ENCODE measurements around the gene KRT5. TPM values are rescaled to one million over a fixed set of nuclear protein-coding genes. Genes with fewer than 3 reads are reported as not detected.

The KRT5 gene
- total RNA-seq, 1 donor from 2014 or later, result 13.0 TPM

DNA sequence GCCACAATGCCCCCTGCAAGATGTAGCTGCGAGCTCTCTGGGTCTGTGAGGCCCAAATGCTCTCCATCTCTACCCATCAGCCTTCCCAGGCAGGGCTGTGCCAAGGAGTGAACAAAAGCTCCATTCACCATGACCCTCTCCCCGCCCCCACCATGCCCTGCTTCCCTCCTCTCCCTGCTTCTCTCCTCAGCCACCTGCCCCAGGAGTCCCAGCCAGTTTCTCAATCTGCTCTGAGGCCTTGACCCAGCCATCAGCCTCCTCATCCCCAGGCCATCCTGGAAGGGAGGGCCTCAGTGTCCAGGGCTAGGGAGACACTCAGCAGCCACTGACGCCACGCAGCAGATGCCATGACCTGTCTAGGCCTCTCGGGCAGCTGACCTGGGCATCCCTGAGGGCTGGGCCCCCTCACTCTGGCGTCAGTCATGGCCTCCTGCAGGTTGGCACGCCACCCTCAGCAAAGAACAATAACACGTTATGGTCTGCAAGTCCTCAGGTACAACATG is 8.5 kb upstream of the KRT5 start:
- Mint-ChIP-seq H3K9me3 (no peaks in the 10 kb centered on the region), H3K4me3 (no peak overlapping the region)
- DNase-seq (ENCODE audit: extremely low spot score, unreplicated experiment), result no peak

DNA sequence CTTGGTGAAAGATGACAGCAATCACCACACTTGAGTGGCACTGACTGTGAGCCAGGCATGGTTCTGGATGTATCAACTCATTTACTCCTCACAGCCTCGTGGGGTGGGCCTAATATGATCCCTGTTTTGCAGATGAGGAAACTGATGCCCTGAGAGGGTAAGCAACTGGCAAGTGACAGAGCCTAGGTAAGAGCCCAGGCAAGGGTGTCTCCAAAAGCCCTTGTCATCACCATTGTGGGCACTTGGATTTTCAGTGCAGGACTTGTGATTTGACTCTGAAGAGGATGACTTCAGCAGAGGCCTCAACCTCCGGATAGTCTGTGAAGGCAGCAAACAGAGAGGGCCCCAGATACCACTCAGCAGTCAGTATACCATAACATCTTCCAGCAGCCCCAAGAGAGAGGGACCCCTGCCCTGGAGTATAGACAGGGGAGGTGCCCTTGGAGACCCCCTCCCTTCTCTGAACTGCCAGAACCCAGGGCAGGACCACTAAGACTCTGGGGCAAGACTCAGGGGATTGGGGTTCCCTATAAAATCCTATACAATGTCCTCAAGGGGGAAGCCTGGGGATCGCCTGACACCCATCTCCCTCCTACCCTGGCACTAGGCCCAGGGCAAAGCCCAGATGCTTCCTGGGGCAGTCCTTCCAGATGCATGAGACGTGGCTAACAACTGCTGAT is 7.1 kb upstream of the KRT5 start:
- no peaks in the 10 kb centered on the region for H3K36me3 Mint-ChIP-seq
- H3K27ac Mint-ChIP-seq, result peak overlapping the region; percentile 25
- H3K4me3 Mint-ChIP-seq, result no peak overlapping the region
- TF ChIP-seq, protein P1, sequence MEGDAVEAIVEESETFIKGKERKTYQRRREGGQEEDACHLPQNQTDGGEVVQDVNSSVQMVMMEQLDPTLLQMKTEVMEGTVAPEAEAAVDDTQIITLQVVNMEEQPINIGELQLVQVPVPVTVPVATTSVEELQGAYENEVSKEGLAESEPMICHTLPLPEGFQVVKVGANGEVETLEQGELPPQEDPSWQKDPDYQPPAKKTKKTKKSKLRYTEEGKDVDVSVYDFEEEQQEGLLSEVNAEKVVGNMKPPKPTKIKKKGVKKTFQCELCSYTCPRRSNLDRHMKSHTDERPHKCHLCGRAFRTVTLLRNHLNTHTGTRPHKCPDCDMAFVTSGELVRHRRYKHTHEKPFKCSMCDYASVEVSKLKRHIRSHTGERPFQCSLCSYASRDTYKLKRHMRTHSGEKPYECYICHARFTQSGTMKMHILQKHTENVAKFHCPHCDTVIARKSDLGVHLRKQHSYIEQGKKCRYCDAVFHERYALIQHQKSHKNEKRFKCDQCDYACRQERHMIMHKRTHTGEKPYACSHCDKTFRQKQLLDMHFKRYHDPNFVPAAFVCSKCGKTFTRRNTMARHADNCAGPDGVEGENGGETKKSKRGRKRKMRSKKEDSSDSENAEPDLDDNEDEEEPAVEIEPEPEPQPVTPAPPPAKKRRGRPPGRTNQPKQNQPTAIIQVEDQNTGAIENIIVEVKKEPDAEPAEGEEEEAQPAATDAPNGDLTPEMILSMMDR (conservative IDR thresholded peaks at IDR 0.05), result no peak
- no peaks in the 10 kb centered on the region for H3K4me1 Mint-ChIP-seq (ENCODE audit: unreplicated experiment)
- peaks cover 2% of the 10 kb centered on the region for H3K27me3 Mint-ChIP-seq
- H3K9me3 Mint-ChIP-seq, result no peaks in the 10 kb centered on the region
- DNase-seq (ENCODE audit: extremely low spot score, unreplicated experiment), result peak; percentile 40

More for the DNA sequence above, 8.5 kb upstream of the KRT5 start:
- TF ChIP-seq, protein P1 (conservative IDR thresholded peaks at IDR 0.05), result no peak
- H3K27ac Mint-ChIP-seq, result no peak overlapping the region
- no peaks in the 10 kb centered on the region for H3K36me3 Mint-ChIP-seq
- H3K4me1 Mint-ChIP-seq (ENCODE audit: unreplicated experiment), result no peaks in the 10 kb centered on the region
- H3K27me3 Mint-ChIP-seq, result no peaks in the 10 kb centered on the region

DNA sequence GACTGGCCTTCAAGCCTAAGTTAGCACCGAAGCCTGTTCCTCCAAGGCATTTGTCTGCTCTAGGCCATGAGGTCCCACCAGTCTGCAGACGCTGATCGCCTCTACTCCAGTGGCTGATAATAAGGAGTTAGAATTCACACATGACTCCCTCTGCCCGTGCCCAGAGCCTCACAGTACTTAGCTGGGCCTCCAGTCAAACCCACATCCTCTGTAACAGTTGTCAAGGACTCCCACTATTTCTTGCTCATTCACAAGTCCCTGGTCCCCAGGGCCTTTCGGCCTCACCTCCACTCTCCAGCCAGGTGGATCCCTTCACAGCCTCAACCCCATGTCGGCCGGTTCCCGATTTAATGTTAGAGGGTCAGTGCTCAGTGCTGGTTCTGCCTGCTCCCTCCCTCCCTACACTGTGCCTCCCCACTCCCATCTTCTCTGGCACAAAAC is 6.3 kb upstream of the KRT5 start:
- H3K27me3 Mint-ChIP-seq, result peaks cover 2% of the 10 kb centered on the region
- no peaks in the 10 kb centered on the region for H3K4me1 Mint-ChIP-seq (ENCODE audit: unreplicated experiment)
- TF ChIP-seq, protein P1 (conservative IDR thresholded peaks at IDR 0.05), result no peak
- peak; percentile 59 for DNase-seq (ENCODE audit: extremely low spot score, unreplicated experiment)
- no peaks in the 10 kb centered on the region for H3K9me3 Mint-ChIP-seq
- H3K36me3 Mint-ChIP-seq, result no peaks in the 10 kb centered on the region
- H3K4me3 Mint-ChIP-seq, result no peak overlapping the region
- H3K27ac Mint-ChIP-seq, result peak overlapping the region; percentile 25

DNA sequence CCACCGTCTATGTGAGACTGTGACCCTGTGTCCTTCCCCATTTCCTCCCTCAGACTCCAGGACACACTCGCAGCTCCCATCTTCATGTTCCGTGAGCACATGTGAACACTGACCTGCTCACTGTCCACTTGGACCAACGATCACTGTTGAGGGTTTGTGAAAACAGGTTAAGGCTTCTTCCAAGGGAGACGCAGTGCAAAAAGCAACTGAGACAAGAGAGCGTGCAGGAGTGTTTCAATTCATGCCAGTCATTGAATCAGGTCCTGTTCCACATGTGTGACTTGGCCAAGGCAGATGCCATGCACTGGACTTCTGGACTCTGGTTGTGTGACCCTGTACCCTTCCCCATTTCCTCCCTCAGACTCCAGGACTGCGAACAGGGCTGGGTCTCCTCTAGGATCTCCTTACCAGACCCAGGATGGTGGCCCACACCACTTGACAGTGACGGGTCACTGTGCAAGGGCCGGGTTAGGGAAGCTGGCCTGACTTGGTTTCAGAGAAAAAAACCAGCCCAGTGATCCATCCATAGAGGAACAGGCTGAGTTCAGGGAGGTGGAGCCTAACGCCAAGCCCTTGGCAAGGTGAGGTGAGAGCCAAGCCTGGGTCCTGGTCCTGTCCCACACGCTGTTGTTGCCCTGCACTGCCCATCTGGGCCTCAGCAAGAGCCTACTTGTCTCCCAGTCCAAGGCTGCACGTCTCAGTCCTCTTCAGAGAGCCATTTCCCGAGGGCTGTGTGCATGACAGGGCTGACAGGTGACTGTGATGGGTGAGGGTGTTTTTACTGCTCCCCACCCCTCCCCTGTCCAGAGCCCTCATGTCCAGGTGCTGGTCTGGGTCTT is 5.7 kb upstream of the KRT5 start:
- TF ChIP-seq, protein P1 (conservative IDR thresholded peaks at IDR 0.05), result no peak
- Mint-ChIP-seq H3K27ac (no peak overlapping the region), H3K9me3 (no peaks in the 10 kb centered on the region), H3K4me3 (no peak overlapping the region), H3K36me3 (no peaks in the 10 kb centered on the region), H3K27me3 (peaks cover 2% of the 10 kb centered on the region), H3K4me1 (ENCODE audit: unreplicated experiment) (no peaks in the 10 kb centered on the region)
- peak; percentile 59 for DNase-seq (ENCODE audit: extremely low spot score, unreplicated experiment)

DNA sequence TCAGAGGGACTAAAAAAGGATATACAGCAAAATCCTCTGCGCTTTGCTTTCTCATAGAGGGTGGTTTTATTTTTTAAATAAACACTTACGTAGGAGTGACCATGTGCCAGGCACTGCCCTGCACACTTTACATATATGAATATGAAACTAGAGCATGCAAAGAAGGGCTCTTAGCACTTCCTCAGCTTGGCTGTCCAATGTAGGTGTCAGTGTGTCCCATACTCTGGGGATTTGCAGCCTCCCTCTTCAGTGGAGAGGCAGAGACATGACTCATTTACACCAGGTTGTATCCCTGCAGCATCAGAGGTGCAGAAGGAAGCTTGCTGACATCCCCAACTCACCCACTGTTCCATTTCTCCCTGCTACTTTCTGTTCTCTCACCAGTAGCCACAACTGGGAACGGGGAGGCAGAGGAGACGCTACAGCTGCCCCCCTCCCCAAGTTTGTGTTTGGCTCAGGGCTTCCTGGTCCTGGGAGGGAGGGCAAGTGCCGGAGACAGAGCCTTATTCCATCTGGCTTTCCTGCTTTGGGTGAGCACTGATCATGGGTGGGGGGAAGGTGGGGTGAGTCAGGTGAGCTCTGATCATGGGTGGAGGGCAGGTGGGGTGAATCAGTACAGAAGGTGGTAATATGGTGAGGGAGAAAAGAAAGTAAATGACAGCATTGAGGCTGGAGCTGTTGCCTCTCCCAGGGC is 4.9 kb upstream of the KRT5 start:
- TF ChIP-seq, protein P1 (conservative IDR thresholded peaks at IDR 0.05), result no peak
- Mint-ChIP-seq H3K27ac (no peak overlapping the region), H3K4me1 (ENCODE audit: unreplicated experiment) (no peaks in the 10 kb centered on the region), H3K36me3 (no peaks in the 10 kb centered on the region), H3K27me3 (peaks cover 2% of the 10 kb centered on the region), H3K4me3 (no peak overlapping the region), H3K9me3 (no peaks in the 10 kb centered on the region)
- DNase-seq (ENCODE audit: extremely low spot score, unreplicated experiment), result peak; percentile 44

Data from type B pancreatic cell (in vitro differentiated cells).